Measurements from ENCODE around the gene TTLL13. TPM values are rescaled to one million over a fixed set of nuclear protein-coding genes. Genes with fewer than 3 reads are reported as not detected.
"Not testable (repeated sequence)": the region's sequence is repeated elsewhere in the genome, so short reads cannot be mapped to it uniquely, and the experiment has no call there.

TTLL13 gene
- total and polyA plus RNA-seq, 8 donors: 0.13 to 0.81 (median 0.31) TPM; not detected in 2

DNA sequence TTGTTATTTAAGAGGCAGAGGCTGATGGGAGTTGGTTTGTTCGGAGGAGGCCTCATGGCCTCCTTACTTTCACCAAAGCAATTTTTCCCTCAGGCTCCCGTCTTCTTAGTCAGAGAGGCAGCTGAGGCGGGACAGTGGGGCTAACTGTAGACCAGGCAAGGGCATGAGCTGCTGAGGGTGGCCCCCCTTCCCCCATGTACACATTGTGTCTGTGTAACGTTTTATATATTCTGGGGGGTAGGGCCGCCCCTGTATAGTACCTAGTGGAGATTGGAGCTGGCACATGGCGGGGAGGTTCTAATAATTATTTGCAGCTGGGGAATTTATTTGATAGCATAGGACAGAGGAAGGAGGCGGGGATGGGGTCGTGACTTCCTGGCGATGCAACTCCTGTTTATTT is 51.2 kb downstream of the TTLL13 start:
- no peak for TF ChIP-seq CTCF (IDR thresholded peaks at IDR 0.05)
- no peak overlapping the region for H3K27ac ChIP-seq
- no peak for ATAC-seq
- H3K4me3 ChIP-seq: no peak overlapping the region
- no peaks in the 10 kb centered on the region for H3K36me3 ChIP-seq
- H3K4me1 ChIP-seq: peaks cover 0 to 6% of the 10 kb centered on the region in 2 donors
- intact Hi-C loops (cut with DNase I): no loop called here
- no peaks in the 10 kb centered on the region for H3K27me3 ChIP-seq
- DNase-seq: no peak
- H3K9me3 ChIP-seq: no peaks in the 10 kb centered on the region

DNA sequence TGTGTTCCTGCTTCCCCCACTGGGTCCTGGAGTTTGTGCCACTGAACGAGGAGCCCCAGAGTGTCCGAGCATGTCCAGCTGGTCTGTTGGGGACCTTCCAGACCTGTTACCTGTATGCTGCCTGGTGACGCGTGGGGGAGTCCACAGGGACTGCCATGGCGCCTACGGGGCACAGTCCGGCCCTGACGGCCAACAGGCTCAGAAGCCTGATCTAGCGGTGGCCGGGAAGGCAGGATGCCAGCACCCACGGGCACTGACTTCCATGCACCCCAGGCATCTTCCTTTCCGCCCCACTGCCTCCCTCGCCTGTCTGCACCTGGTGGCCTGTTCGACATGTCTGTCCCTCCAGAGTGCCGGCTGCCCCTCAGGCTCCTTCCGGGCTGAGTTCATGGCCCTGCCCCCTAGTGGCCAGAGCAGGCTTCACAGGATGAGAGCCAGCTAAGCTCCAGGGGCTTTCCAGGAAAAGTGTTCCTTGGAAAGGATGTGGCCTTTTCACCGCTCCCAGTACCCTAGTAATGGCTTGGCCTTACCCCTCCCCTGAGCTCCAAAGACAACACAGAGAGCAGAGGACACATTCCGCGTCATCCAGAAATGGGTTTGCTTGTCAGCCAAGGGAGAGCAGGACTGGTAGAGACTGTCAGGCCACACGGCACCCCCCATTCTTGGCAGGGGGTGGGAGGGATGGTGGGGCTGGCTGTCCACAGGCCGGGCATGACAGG is 51.8 kb downstream of the TTLL13 start:
- no peaks in the 10 kb centered on the region for H3K9me3 ChIP-seq
- ATAC-seq: peak; percentile 67
- peak in 3 of 4 donors; percentile 45 to 88 (median 58) for DNase-seq
- no peak overlapping the region for H3K4me3 ChIP-seq
- TF ChIP-seq CTCF (IDR thresholded peaks at IDR 0.05): peak; percentile 75 to 91
- no peaks in the 10 kb centered on the region for H3K27me3 ChIP-seq
- no peak overlapping the region for H3K27ac ChIP-seq
- H3K36me3 ChIP-seq: no peaks in the 10 kb centered on the region
- intact Hi-C loops (cut with DNase I): no loop called here
- H3K4me1 ChIP-seq: peaks cover 5 to 7% of the 10 kb centered on the region in 2 donors

DNA sequence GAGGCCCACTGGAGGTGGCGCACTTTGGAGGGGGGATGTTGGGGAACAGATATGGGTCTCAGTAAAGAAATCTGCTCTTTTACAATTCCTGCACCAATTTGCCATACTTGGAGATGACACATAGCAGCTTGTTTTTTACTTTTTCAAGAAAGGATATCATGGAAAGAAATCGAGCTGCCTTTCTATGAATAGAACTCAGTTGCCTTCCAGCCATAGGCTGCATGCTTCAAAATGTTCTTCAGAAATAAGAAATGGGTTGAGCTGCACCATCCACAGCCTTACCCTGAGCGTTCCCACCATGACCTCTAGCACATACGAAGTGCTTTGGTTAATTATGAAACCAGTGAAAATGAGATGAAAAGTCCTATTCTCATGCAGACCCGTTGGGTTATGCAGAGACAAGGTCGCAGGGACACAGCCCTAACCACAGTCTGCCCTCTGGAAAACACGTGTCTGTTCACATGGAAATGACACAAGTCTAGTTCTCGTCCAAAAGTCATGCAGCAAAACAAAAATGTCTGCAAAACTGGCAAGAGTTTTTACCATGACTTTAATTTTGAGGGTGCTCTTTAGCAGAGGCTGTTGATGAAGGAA is 52.4 kb downstream of the TTLL13 start:
- H3K27ac ChIP-seq: no peak overlapping the region
- H3K4me3 ChIP-seq: no peak overlapping the region
- DNase-seq (no peak), ATAC-seq (no peak)
- H3K36me3 ChIP-seq: no peaks in the 10 kb centered on the region
- intact Hi-C loops (cut with DNase I): no loop called here
- H3K27me3 ChIP-seq: no peaks in the 10 kb centered on the region
- peaks cover 12 to 13% of the 10 kb centered on the region in 2 donors for H3K4me1 ChIP-seq
- no peak for TF ChIP-seq CTCF (IDR thresholded peaks at IDR 0.05)
- no peaks in the 10 kb centered on the region for H3K9me3 ChIP-seq

DNA sequence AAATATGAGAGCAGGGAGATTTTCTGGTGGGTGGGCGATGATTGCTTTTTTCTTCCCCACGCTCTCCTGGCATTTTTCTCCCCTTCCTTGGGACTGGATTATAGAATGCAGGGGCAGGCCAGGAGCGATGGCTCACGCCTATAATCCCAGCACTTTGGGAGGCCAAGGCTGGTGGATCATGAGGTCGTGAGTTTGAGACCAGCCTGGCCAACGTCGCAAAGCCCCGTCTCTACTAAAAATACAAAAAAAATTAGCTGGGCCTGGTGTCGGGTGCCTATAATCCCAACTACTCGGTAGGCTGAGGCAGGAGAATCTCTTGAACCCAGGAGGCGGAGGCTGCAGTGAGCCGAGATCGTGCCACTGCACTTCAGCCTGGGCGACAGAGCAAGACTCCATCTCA is 56.0 kb downstream of the TTLL13 start:
- H3K27me3 ChIP-seq; H3K27ac ChIP-seq; ATAC-seq; H3K9me3 ChIP-seq; intact Hi-C loops (cut with DNase I); H3K4me3 ChIP-seq; DNase-seq; H3K36me3 ChIP-seq: not testable (repeated sequence)
- peaks cover 13 to 14% of the 10 kb centered on the region in 2 donors for H3K4me1 ChIP-seq

DNA sequence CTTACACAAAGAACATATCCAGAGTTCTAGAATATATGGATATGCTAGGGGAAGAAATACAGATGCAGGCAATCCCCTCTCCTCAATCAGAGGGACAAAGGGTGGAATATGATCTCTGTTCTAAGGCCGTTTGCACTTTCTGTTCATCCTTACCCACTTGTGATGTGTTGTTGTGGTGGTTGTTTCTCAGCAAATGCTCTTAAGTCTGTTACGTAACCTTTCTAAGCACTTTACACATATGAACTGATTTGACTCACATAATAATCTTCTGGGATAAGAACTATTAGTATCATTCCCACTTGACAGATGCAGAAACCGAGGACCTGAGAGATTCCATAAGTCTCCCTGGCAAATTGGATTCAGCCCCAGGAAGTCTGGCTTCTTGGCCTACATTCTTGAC is 56.6 kb downstream of the TTLL13 start:
- Histone ChIP-seq H3K27ac (no peak overlapping the region), H3K4me1 (peaks cover 13 to 14% of the 10 kb centered on the region in 2 donors), H3K36me3 (no peaks in the 10 kb centered on the region), H3K4me3 (no peak overlapping the region), H3K27me3 (no peaks in the 10 kb centered on the region), H3K9me3 (no peaks in the 10 kb centered on the region)
- intact Hi-C loops (cut with DNase I): no loop called here
- DNase-seq (no peak), ATAC-seq (peak; percentile 63)
- no peak for TF ChIP-seq CTCF (IDR thresholded peaks at IDR 0.05)
